Globus pallidus (tissue), 1 donor: ENCODE data around the gene MYMX.
"Not testable (repeated sequence)": the region's sequence is repeated elsewhere in the genome, so short reads cannot be mapped to it uniquely, and the experiment has no call there.

Experiments
- DNase-seq: peaks from one replicate; pipeline ENCODE4 v3.0.0-alpha.2; 2015; ENCODE audit warnings: low spot score

The MYMX gene

GRCh38 chr6:44216677-44217331 is at the start of gene MYMX:
Gene MYMX (plus strand): TSS chr6:44216926. CDS start chr6:44217472, 546 bp downstream.
- no peak for DNase-seq

- no peak for DNase-seq
These were observed 49.2 kb upstream of the MYMX start for GRCh38 chr6:44167567-44167966.

- no peak for DNase-seq
These were observed 47.6 kb upstream of the MYMX start for GRCh38 chr6:44169154-44169553.

GRCh38 chr6:44169886-44170570 is 46.7 kb upstream of the MYMX start:
- no peak for DNase-seq

- DNase-seq, result no peak
These were observed 44.7 kb upstream of the MYMX start for GRCh38 chr6:44171899-44172546.

- DNase-seq, result peak; percentile 59
These were observed 43.8 kb upstream of the MYMX start for GRCh38 chr6:44172731-44173500.

- DNase-seq, result no peak
These were observed 40.5 kb upstream of the MYMX start for GRCh38 chr6:44176130-44176761.

- no peak for DNase-seq
These were observed 39.8 kb upstream of the MYMX start for GRCh38 chr6:44176762-44177509.

- DNase-seq, result no peak
These were observed 38.9 kb upstream of the MYMX start for GRCh38 chr6:44177691-44178423.

GRCh38 chr6:44178424-44179071 is 38.2 kb upstream of the MYMX start:
- no peak for DNase-seq

GRCh38 chr6:44179072-44179536 is 37.6 kb upstream of the MYMX start:
- no peak for DNase-seq

- DNase-seq, result no peak
These were observed 37.1 kb upstream of the MYMX start for GRCh38 chr6:44179648-44180047.

- no peak for DNase-seq
These were observed 36.3 kb upstream of the MYMX start for GRCh38 chr6:44180406-44180805.

GRCh38 chr6:44180886-44181285 is 35.8 kb upstream of the MYMX start:
- DNase-seq, result no peak

GRCh38 chr6:44181784-44182183 is 34.9 kb upstream of the MYMX start:
- not testable (repeated sequence) for DNase-seq

- no peak for DNase-seq
These were observed 33.8 kb upstream of the MYMX start for GRCh38 chr6:44182911-44183390.

GRCh38 chr6:44183783-44184182 is 32.9 kb upstream of the MYMX start:
- DNase-seq, result no peak

- DNase-seq, result not testable (repeated sequence)
These were observed 31.4 kb upstream of the MYMX start for GRCh38 chr6:44185356-44185755.

- no peak for DNase-seq
These were observed 30.6 kb upstream of the MYMX start for GRCh38 chr6:44185953-44186634.
